ENCODE data around the gene MYBPH. TPM values are rescaled to one million over a fixed set of nuclear protein-coding genes. Genes with fewer than 3 reads are reported as not detected.

Gene MYBPH
- total RNA-seq, 6 experiments from 2014 or later = not detected

- peaks cover 8% of the 10 kb centered on the region for H3K27me3 Mint-ChIP-seq (ENCODE audit: insufficient read depth)
- peak overlapping the region; percentile 81 for H3K27ac Mint-ChIP-seq
- H3K36me3 Mint-ChIP-seq (ENCODE audit: low read depth) = no peaks in the 10 kb centered on the region
- TF ChIP-seq, protein P1, sequence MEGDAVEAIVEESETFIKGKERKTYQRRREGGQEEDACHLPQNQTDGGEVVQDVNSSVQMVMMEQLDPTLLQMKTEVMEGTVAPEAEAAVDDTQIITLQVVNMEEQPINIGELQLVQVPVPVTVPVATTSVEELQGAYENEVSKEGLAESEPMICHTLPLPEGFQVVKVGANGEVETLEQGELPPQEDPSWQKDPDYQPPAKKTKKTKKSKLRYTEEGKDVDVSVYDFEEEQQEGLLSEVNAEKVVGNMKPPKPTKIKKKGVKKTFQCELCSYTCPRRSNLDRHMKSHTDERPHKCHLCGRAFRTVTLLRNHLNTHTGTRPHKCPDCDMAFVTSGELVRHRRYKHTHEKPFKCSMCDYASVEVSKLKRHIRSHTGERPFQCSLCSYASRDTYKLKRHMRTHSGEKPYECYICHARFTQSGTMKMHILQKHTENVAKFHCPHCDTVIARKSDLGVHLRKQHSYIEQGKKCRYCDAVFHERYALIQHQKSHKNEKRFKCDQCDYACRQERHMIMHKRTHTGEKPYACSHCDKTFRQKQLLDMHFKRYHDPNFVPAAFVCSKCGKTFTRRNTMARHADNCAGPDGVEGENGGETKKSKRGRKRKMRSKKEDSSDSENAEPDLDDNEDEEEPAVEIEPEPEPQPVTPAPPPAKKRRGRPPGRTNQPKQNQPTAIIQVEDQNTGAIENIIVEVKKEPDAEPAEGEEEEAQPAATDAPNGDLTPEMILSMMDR (IDR thresholded peaks at IDR 0.05) = no peak
- H3K4me3 Mint-ChIP-seq = peak overlapping the region; percentile 23; the same call in 1 of the 2 replicates
- no peaks in the 10 kb centered on the region; the same call in 1 of the 2 replicates for H3K9me3 Mint-ChIP-seq
- H3K4me1 Mint-ChIP-seq (ENCODE audit: low read depth) = peaks cover 61% of the 10 kb centered on the region
- peak; percentile 66 for DNase-seq
These were observed 24.4 kb upstream of the MYBPH start for GRCh38 chr1:203199816-203200571.

- Mint-ChIP-seq H3K4me3 (no peak overlapping the region), H3K9me3 (no peaks in the 10 kb centered on the region; the same call in 1 of the 2 replicates), H3K27ac (peak overlapping the region; percentile 81), H3K27me3 (ENCODE audit: insufficient read depth) (peaks cover 8% of the 10 kb centered on the region), H3K36me3 (ENCODE audit: low read depth) (no peaks in the 10 kb centered on the region), H3K4me1 (ENCODE audit: low read depth) (peaks cover 61% of the 10 kb centered on the region)
- no peak for DNase-seq
- TF ChIP-seq, protein P1 (IDR thresholded peaks at IDR 0.05) = no peak
These were observed 23.8 kb upstream of the MYBPH start for GRCh38 chr1:203199481-203199815.

DNA sequence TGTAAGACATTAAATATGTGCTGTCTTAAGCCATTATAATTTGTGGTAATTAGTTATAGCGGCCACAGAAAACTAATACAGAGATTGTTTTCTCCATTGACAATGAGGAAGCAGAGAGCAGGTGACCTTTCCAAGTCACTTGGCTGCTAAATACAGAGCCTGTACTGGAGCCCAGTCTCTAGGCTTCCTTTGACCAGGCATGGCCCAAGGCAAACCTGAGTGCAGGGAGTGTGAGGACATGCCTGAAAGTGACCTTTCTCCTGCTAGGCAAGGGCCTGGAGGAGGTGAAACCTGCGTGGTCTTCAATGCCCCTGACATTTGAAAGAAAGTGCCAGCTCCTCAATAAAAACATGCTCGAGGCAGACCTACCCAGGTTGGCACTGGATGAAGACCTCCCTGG is 23.4 kb upstream of the MYBPH start:
- H3K27ac Mint-ChIP-seq = no peak overlapping the region
- H3K9me3 Mint-ChIP-seq = no peaks in the 10 kb centered on the region; the same call in 1 of the 2 replicates
- no peak overlapping the region for H3K4me3 Mint-ChIP-seq
- peaks cover 8% of the 10 kb centered on the region for H3K27me3 Mint-ChIP-seq (ENCODE audit: insufficient read depth)
- TF ChIP-seq, protein P1 (IDR thresholded peaks at IDR 0.05) = no peak
- H3K4me1 Mint-ChIP-seq (ENCODE audit: low read depth) = peaks cover 61% of the 10 kb centered on the region
- DNase-seq = no peak
- no peaks in the 10 kb centered on the region for H3K36me3 Mint-ChIP-seq (ENCODE audit: low read depth)

GRCh38 chr1:203197625-203198024 is 22.0 kb upstream of the MYBPH start:
- Mint-ChIP-seq H3K4me1 (ENCODE audit: low read depth) (peaks cover 55% of the 10 kb centered on the region), H3K36me3 (ENCODE audit: low read depth) (no peaks in the 10 kb centered on the region), H3K27ac (peak overlapping the region; percentile 61; the same call in 1 of the 2 replicates), H3K4me3 (peak overlapping the region; percentile 24; the same call in 1 of the 2 replicates), H3K27me3 (ENCODE audit: insufficient read depth) (peaks cover 4% of the 10 kb centered on the region; the same call in 1 of the 2 replicates), H3K9me3 (no peaks in the 10 kb centered on the region; the same call in 1 of the 2 replicates)
- peak; percentile 71 for DNase-seq
- TF ChIP-seq, protein P1 (IDR thresholded peaks at IDR 0.05) = no peak

- Mint-ChIP-seq H3K36me3 (ENCODE audit: low read depth) (no peaks in the 10 kb centered on the region), H3K27me3 (ENCODE audit: insufficient read depth) (peaks cover 4% of the 10 kb centered on the region; the same call in 1 of the 2 replicates), H3K27ac (peak overlapping the region; percentile 53; the same call in 1 of the 2 replicates), H3K4me3 (no peak overlapping the region), H3K4me1 (ENCODE audit: low read depth) (peaks cover 49% of the 10 kb centered on the region), H3K9me3 (no peaks in the 10 kb centered on the region; the same call in 1 of the 2 replicates)
- no peak for DNase-seq
- TF ChIP-seq, protein P1 (IDR thresholded peaks at IDR 0.05) = peak; percentile 40
These were observed 20.7 kb upstream of the MYBPH start for GRCh38 chr1:203196371-203196770.
